CD8-positive, alpha-beta memory T cell (primary cell): ENCODE data around the gene DHFR2. TPM values are rescaled to one million over a fixed set of nuclear protein-coding genes. Genes with fewer than 3 reads are reported as not detected.

Source experiments
- CTCF ChIA-PET: fragments of 350-600 bp; sonication (Branson Sonifier 250); formaldehyde crosslinking; loops from one replicate; lab custom pipeline; 2021; ENCODE audit warnings: antibody characterized with exemption; lab: Charles Lee
- POLR2A ChIA-PET: fragments of 350-600 bp; sonication (Branson Sonifier 250); formaldehyde crosslinking; loops from one replicate; lab custom pipeline; 2021; ENCODE audit warnings: antibody characterized with exemption; lab: Charles Lee
- DNase-seq, 5 donors: peaks; one replicate each; pipeline versions ENCODE4 v3.0.0 to v3.0.0-alpha.2; 2020 to 2022; ENCODE audit warnings: mixed read lengths in 1 of 5
- H3K27ac ChIP-seq: one replicate; pipeline ENCODE4 v1.7.0; 2013; ENCODE audit warnings: low read depth, mild to moderate bottlenecking, low read length, moderate library complexity
- H3K27me3 ChIP-seq: 2 replicates; pipeline ENCODE4 v1.7.0; 2013; ENCODE audit warnings: low read length, mild to moderate bottlenecking; ENCODE audit not compliant: insufficient read depth, poor library complexity, severe bottlenecking
- H3K36me3 ChIP-seq: 2 replicates; pipeline ENCODE4 v1.7.0; 2013; ENCODE audit warnings: mild to moderate bottlenecking, low read length, moderate library complexity; ENCODE audit not compliant: insufficient read depth
- H3K4me1 ChIP-seq: 2 replicates; pipeline ENCODE4 v1.7.0; 2013; ENCODE audit warnings: mild to moderate bottlenecking, low read length, moderate library complexity; ENCODE audit not compliant: insufficient read depth
- H3K4me3 ChIP-seq: 2 replicates; pipeline ENCODE4 v1.7.0; 2013; ENCODE audit warnings: mild to moderate bottlenecking, low read length
- H3K9me3 ChIP-seq: 2 replicates; pipeline ENCODE4 v1.7.0; 2013; ENCODE audit warnings: mild to moderate bottlenecking, low read length
- H3K27ac Mint-ChIP-seq, 8 donors: one replicate each; pipeline ENCODE4 v1.8.0; 2020 to 2021; ENCODE audit warnings: mixed read lengths in 8 of 8, mild to moderate bottlenecking in 6 of 8, inconsistent platforms in 3 of 8, moderate library complexity in 3 of 8
- H3K27me3 Mint-ChIP-seq, 2 donors: one replicate each; pipeline ENCODE4 v1.8.0; 2020 to 2021; ENCODE audit warnings: mixed read lengths in 2 of 2, mild to moderate bottlenecking in 1 of 2, moderate library complexity in 1 of 2
- H3K36me3 Mint-ChIP-seq, 3 donors: one replicate each; pipeline ENCODE4 v1.8.0; 2020 to 2021; ENCODE audit warnings: mixed read lengths in 3 of 3, inconsistent platforms in 1 of 3, mild to moderate bottlenecking in 1 of 3
- H3K4me1 Mint-ChIP-seq, 3 donors: one replicate each; pipeline ENCODE4 v1.8.0; 2020 to 2021; ENCODE audit warnings: mixed read lengths in 3 of 3, inconsistent platforms in 1 of 3, mild to moderate bottlenecking in 1 of 3
- H3K4me3 Mint-ChIP-seq, 7 donors: one replicate each; pipeline ENCODE4 v1.8.0; 2020 to 2021; ENCODE audit warnings: mixed read lengths in 7 of 7, mild to moderate bottlenecking in 6 of 7, moderate library complexity in 4 of 7, inconsistent platforms in 2 of 7
- H3K9me3 Mint-ChIP-seq, 5 donors: one replicate each; pipeline ENCODE4 v1.8.0; 2020 to 2022; ENCODE audit warnings: mixed read lengths in 5 of 5, mild to moderate bottlenecking in 3 of 5, moderate library complexity in 2 of 5, inconsistent platforms in 1 of 5
- polyA plus RNA-seq: library from polyadenylated mRNA; unstranded; fragments of 300-500 nt; fragmentation: Illumina TruSeq; gene quantifications from one replicate; pipeline ENCODE4 v1.2.3, GENCODE V29; 2021
- total RNA-seq, 2 experiments: library from RNA; stranded (reverse); gene quantifications; one replicate each; pipeline ENCODE4 v1.2.3, GENCODE V29; 2021

DHFR2 gene
- total and polyA plus RNA-seq, 3 experiments from 2014 or later, result 5.9 to 7.9 (median 6.9) TPM

- no peak for DNase-seq
- peak overlapping the region in 2 of 8 donors; percentile 3 to 32 for H3K27ac Mint-ChIP-seq
- Histone ChIP-seq H3K9me3 (no peaks in the 10 kb centered on the region), H3K36me3 (peaks cover 19% of the 10 kb centered on the region), H3K27me3 (no peaks in the 10 kb centered on the region), H3K4me1 (no peaks in the 10 kb centered on the region), H3K27ac (no peak overlapping the region), H3K4me3 (no peak overlapping the region)
- no peaks in the 10 kb centered on the region for H3K9me3 Mint-ChIP-seq
- ChIA-PET POLR2A (no interaction called here), CTCF (no interaction called here)
- peak overlapping the region in 1 of 7 donors; percentile 6 for H3K4me3 Mint-ChIP-seq
- H3K36me3 Mint-ChIP-seq, result peaks cover 7 to 74% (median 21%) of the 10 kb centered on the region in 3 donors
- no peaks in the 10 kb centered on the region for H3K27me3 Mint-ChIP-seq
- peaks cover 38 to 81% (median 77%) of the 10 kb centered on the region in 3 donors for H3K4me1 Mint-ChIP-seq
These were observed 9.1 kb upstream of the DHFR2 start for GRCh38 chr3:94071713-94072284.

GRCh38 chr3:94070341-94070911, 7.7 kb upstream of the DHFR2 start:
- POLR2A ChIA-PET, result no interaction called here
- Histone ChIP-seq H3K36me3 (peaks cover 19% of the 10 kb centered on the region), H3K9me3 (no peaks in the 10 kb centered on the region), H3K27me3 (no peaks in the 10 kb centered on the region), H3K4me3 (no peak overlapping the region), H3K27ac (no peak overlapping the region), H3K4me1 (peaks cover 8% of the 10 kb centered on the region)
- H3K36me3 Mint-ChIP-seq, result peaks cover 3 to 70% (median 19%) of the 10 kb centered on the region in 3 donors
- H3K27me3 Mint-ChIP-seq, result no peaks in the 10 kb centered on the region
- H3K4me1 Mint-ChIP-seq, result peaks cover 49 to 87% (median 82%) of the 10 kb centered on the region in 3 donors
- H3K9me3 Mint-ChIP-seq, result no peaks in the 10 kb centered on the region
- DNase-seq, result no peak
- no peak overlapping the region for H3K4me3 Mint-ChIP-seq
- CTCF ChIA-PET, result interaction anchor here (0.9 to 1.6 kb wide), 8 partner anchors 9 to 72 kb away, joined by 3 to 7 read pairs (median 3); no protein-coding TSS in a partner anchor
- H3K27ac Mint-ChIP-seq, result no peak overlapping the region

GRCh38 chr3:94069194-94069813, 6.6 kb upstream of the DHFR2 start:
- Mint-ChIP-seq H3K4me3 (no peak overlapping the region), H3K27me3 (no peaks in the 10 kb centered on the region), H3K36me3 (peaks cover 3 to 65% (median 19%) of the 10 kb centered on the region in 3 donors), H3K4me1 (peaks cover 54 to 89% (median 82%) of the 10 kb centered on the region in 3 donors), H3K9me3 (no peaks in the 10 kb centered on the region), H3K27ac (peak overlapping the region in 5 of 8 donors; percentile 1 to 66 (median 17))
- POLR2A ChIA-PET, result no interaction called here
- H3K27me3 ChIP-seq, result no peaks in the 10 kb centered on the region
- H3K9me3 ChIP-seq, result no peaks in the 10 kb centered on the region
- DNase-seq, result peak in 2 of 5 donors; percentile 7 to 23
- CTCF ChIA-PET, result interaction anchor here (0.8 to 1.6 kb wide), 15 partner anchors 9 to 70 kb away, joined by 3 to 7 read pairs (median 5); partner anchors contain the start of gene STX19
- H3K4me1 ChIP-seq, result peaks cover 19% of the 10 kb centered on the region
- H3K36me3 ChIP-seq, result peaks cover 19% of the 10 kb centered on the region
- no peak overlapping the region for H3K27ac ChIP-seq
- H3K4me3 ChIP-seq, result no peak overlapping the region

GRCh38 chr3:94066506-94067500, 4.1 kb upstream of the DHFR2 start:
- no peak for DNase-seq
- no peaks in the 10 kb centered on the region for H3K9me3 Mint-ChIP-seq
- CTCF ChIA-PET, result no interaction called here
- peaks cover 60 to 87% (median 81%) of the 10 kb centered on the region in 3 donors for H3K4me1 Mint-ChIP-seq
- peaks cover 3 to 58% (median 11%) of the 10 kb centered on the region in 3 donors for H3K36me3 Mint-ChIP-seq
- peaks cover 13% of the 10 kb centered on the region for H3K36me3 ChIP-seq
- peak overlapping the region in 7 of 8 donors; percentile 8 to 91 (median 71) for H3K27ac Mint-ChIP-seq
- POLR2A ChIA-PET, result no interaction called here
- H3K27me3 ChIP-seq, result no peaks in the 10 kb centered on the region
- H3K27ac ChIP-seq, result no peak overlapping the region
- no peaks in the 10 kb centered on the region for H3K27me3 Mint-ChIP-seq
- no peak overlapping the region for H3K4me3 ChIP-seq
- no peaks in the 10 kb centered on the region for H3K9me3 ChIP-seq
- H3K4me1 ChIP-seq, result peaks cover 28% of the 10 kb centered on the region
- peak overlapping the region in 4 of 7 donors; percentile 2 to 57 (median 12) for H3K4me3 Mint-ChIP-seq

- ChIA-PET POLR2A (no interaction called here), CTCF (no interaction called here)
- Histone ChIP-seq H3K4me3 (no peak overlapping the region), H3K9me3 (no peaks in the 10 kb centered on the region), H3K27me3 (no peaks in the 10 kb centered on the region), H3K27ac (no peak overlapping the region), H3K4me1 (peaks cover 28% of the 10 kb centered on the region), H3K36me3 (peaks cover 11% of the 10 kb centered on the region)
- Mint-ChIP-seq H3K9me3 (no peaks in the 10 kb centered on the region), H3K36me3 (peaks cover 3 to 50% (median 9%) of the 10 kb centered on the region in 3 donors), H3K27ac (peak overlapping the region in 5 of 8 donors; percentile 4 to 91 (median 71)), H3K27me3 (no peaks in the 10 kb centered on the region), H3K4me3 (peak overlapping the region in 2 of 7 donors; percentile 10 to 15), H3K4me1 (peaks cover 57 to 81% (median 78%) of the 10 kb centered on the region in 3 donors)
- no peak for DNase-seq
These were observed 3.2 kb upstream of the DHFR2 start for GRCh38 chr3:94065819-94066480.

GRCh38 chr3:94065122-94065521, 2.4 kb upstream of the DHFR2 start:
- H3K27me3 ChIP-seq, result no peaks in the 10 kb centered on the region
- DNase-seq, result no peak
- no peak overlapping the region for H3K4me3 ChIP-seq
- H3K4me1 Mint-ChIP-seq, result peaks cover 57 to 86% (median 76%) of the 10 kb centered on the region in 3 donors
- H3K27me3 Mint-ChIP-seq, result no peaks in the 10 kb centered on the region
- POLR2A ChIA-PET, result no interaction called here
- peaks cover 11% of the 10 kb centered on the region for H3K36me3 ChIP-seq
- H3K4me1 ChIP-seq, result peaks cover 28% of the 10 kb centered on the region
- CTCF ChIA-PET, result no interaction called here
- H3K9me3 ChIP-seq, result no peaks in the 10 kb centered on the region
- H3K4me3 Mint-ChIP-seq, result peak overlapping the region in 6 of 7 donors; percentile 6 to 78 (median 34)
- H3K36me3 Mint-ChIP-seq, result peaks cover 3 to 54% (median 9%) of the 10 kb centered on the region in 3 donors
- peak overlapping the region in 7 of 8 donors; percentile 1 to 91 (median 45) for H3K27ac Mint-ChIP-seq
- H3K27ac ChIP-seq, result no peak overlapping the region
- H3K9me3 Mint-ChIP-seq, result no peaks in the 10 kb centered on the region
